Transverse colon (tissue), 4 donors: ENCODE measurements around the gene ZBTB7C. TPM values are rescaled to one million over a fixed set of nuclear protein-coding genes. Genes with fewer than 3 reads are reported as not detected.

Experiments
- DNase-seq: peaks from one replicate; pipeline ENCODE4 v3.0.0-alpha.2; 2019
- H3K27ac ChIP-seq, 4 donors: fragments of 200-600 bp; sonication (generic); 2 replicates each; pipeline ENCODE4 v1.5.1; 2016 to 2018; ENCODE audit warnings: inconsistent platforms in 4 of 4
- H3K27me3 ChIP-seq: fragments of 200-600 bp; sonication (generic); 2 replicates; pipeline ENCODE4 v1.5.1; 2017; ENCODE audit warnings: inconsistent platforms
- H3K36me3 ChIP-seq, 4 donors: fragments of 200-600 bp; sonication (generic); 2 replicates each; pipeline ENCODE4 v1.5.1; 2017 to 2019; ENCODE audit warnings: inconsistent platforms in 4 of 4
- H3K4me1 ChIP-seq, 4 donors: fragments of 200-600 bp; sonication (generic); 2 replicates each; pipeline ENCODE4 v1.5.1; 2017 to 2020; ENCODE audit warnings: inconsistent platforms in 4 of 4
- H3K4me3 ChIP-seq, 4 donors: fragments of 200-600 bp; sonication (generic); 1 replicate in 1 of 4; 2 replicates in 3 of 4; pipeline versions ENCODE4 v1.5.1 to v1.6.1; 2017 to 2019; ENCODE audit warnings: inconsistent platforms in 4 of 4
- H3K9me3 ChIP-seq, 2 donors: fragments of 200-600 bp; sonication (generic); 2 replicates each; pipeline ENCODE4 v1.5.1; 2017 to 2019; ENCODE audit warnings: inconsistent platforms in 2 of 2
- EP300 ChIP-seq: sonication (generic); formaldehyde crosslinking; IDR thresholded peaks from one replicate; pipeline ENCODE4 v1.6.1; 2017; ENCODE audit warnings: antibody characterized with exemption, low read depth
- POLR2A ChIP-seq: fragments of 450-650 bp; IDR thresholded peaks from one replicate; pipeline ENCODE4 v1.6.1; 2016; ENCODE audit warnings: antibody characterized with exemption, mild to moderate bottlenecking, moderate library complexity
- POLR2AphosphoS5 ChIP-seq, 3 donors: sonication (generic); formaldehyde crosslinking; IDR thresholded peaks; one replicate each; pipeline ENCODE4 v1.6.1; 2016; ENCODE audit warnings: antibody characterized with exemption in 3 of 3
- WGBS, 2 donors: methylation state at CpG; one replicate each; pipeline ENCODE4 v1.1.5; 2018; ENCODE audit warnings: low coverage in 1 of 2; 5-methylcytosine and 5-hydroxymethylcytosine counted together
- in situ Hi-C, 4 donors: fragments of 200-750 bp; cut with MboI; loops; one replicate each; pipeline versions ENCODE4 v1.15.0 to v1.15.1; 2017; ENCODE audit warnings: low sequenced_read_pairs in 3 of 4, low pct_ligation_motif_present in 1 of 4, low pct_unique_long_range_greater_than_20kb in 1 of 4
- intact Hi-C: fragments of 100-400 bp; cut with DNase I; formaldehyde crosslinking; loops from one replicate; pipeline ENCODE4 v1.15.1; 2023; ENCODE audit warnings: low total_unique reads
- total RNA-seq, 4 donors: library from RNA; depleted of rRNA; stranded (reverse); fragments of >200 nt; gene quantifications; one replicate each; pipeline ENCODE4 v1.1.0, GENCODE V29; 2016
- TF ChIP-seq, protein P1 (sequence below), 5 experiments: fragments of 200-600 bp in 3 of 5; fragments of 450-650 bp in 2 of 5; sonication (generic) in 3 of 5; IDR thresholded peaks; 1 replicate in 2 of 5; 2 replicates in 3 of 5; pipeline ENCODE4 v1.5.1; 2016 to 2017; ENCODE audit warnings: antibody characterized with exemption in 5 of 5, inconsistent platforms in 3 of 5, mild to moderate bottlenecking in 2 of 5, moderate library complexity in 1 of 5

The ZBTB7C gene
- total RNA-seq, 4 donors from 2014 or later = 38.4 to 81.2 (median 47.5) TPM

DNA sequence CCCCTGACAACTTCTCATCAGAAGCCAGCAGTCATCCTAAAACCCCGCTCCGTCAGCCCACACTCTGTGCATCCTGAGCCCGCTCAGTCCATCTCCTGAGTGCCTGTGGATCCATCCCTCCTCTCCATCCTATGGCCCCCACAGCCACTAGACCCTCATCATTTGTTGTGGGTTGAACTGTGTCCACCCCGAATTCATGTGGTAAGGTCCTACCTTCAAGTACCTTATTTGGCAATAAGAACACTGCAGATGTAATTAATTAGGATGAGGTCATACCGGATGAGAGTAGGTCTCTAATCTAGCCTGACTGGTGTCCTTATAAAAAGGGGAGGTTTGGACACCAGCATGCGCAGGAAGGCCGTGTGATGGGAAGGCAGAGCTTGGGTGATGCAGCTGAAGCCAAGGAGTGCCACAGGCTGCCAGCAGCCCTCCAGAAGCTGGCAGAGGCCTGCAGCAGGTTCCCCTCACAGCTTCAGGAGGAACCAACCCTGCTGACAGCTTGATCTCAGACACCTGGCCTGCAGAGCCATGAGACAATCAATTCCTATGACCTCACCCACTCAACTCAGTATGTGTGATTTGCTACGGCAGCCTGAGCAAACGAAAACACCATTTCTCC is 192.4 kb downstream of the ZBTB7C start:
- WGBS, 2 donors = 75 to 85% methylated on average over 6 to 9 of the region's 9 CpGs
- intact Hi-C loops (no loop called here), in situ Hi-C loops (no loop called here)
- H3K27ac ChIP-seq = no peak overlapping the region
- H3K9me3 ChIP-seq = no peaks in the 10 kb centered on the region
- no peak for DNase-seq
- no peaks in the 10 kb centered on the region for H3K4me1 ChIP-seq
- TF ChIP-seq, protein P1, sequence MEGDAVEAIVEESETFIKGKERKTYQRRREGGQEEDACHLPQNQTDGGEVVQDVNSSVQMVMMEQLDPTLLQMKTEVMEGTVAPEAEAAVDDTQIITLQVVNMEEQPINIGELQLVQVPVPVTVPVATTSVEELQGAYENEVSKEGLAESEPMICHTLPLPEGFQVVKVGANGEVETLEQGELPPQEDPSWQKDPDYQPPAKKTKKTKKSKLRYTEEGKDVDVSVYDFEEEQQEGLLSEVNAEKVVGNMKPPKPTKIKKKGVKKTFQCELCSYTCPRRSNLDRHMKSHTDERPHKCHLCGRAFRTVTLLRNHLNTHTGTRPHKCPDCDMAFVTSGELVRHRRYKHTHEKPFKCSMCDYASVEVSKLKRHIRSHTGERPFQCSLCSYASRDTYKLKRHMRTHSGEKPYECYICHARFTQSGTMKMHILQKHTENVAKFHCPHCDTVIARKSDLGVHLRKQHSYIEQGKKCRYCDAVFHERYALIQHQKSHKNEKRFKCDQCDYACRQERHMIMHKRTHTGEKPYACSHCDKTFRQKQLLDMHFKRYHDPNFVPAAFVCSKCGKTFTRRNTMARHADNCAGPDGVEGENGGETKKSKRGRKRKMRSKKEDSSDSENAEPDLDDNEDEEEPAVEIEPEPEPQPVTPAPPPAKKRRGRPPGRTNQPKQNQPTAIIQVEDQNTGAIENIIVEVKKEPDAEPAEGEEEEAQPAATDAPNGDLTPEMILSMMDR (IDR thresholded peaks at IDR 0.05) = no peak
- TF ChIP-seq EP300 (no peak), POLR2A (no peak), POLR2AphosphoS5 (IDR thresholded peaks at IDR 0.05) (no peak)
- H3K4me3 ChIP-seq = no peak overlapping the region
- no peaks in the 10 kb centered on the region for H3K27me3 ChIP-seq
- no peaks in the 10 kb centered on the region for H3K36me3 ChIP-seq

DNA sequence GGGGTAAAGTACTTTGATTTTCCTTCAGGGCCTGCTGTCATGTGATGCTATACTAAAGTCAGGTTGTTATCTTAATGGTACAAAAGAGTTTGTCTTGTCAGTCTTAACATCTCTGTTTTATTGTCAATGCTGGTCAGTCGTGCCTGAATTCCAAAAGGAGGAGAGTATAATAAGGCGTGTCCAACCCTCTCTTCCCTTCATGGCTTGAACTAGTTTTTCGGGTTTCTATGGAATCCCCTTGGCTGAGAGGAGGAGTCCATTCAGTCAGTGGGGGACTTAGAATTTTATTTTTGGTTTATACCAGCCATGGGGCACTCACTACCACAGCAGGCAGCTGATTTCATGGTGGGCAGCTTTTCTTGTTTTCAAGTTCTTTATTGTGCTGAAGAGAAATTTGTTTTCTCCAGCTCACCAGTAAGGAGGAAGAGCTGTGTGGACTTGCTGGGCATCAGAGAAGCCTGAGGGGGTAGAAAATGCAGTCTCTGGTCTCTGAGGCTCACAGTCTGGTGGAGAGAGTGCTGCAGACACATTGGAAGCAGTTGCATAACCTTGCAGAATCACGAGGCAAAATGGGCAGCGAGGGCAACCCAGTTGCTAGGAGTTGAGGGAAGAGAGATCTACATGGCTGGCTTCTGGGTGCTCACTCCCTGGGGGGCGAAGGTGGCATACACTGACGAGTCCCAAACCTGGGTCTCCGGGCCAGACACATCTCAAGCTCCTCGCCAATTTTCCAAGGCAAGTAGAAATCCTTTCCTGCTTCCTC is 193.1 kb downstream of the ZBTB7C start:
- Histone ChIP-seq H3K36me3 (no peaks in the 10 kb centered on the region), H3K27me3 (no peaks in the 10 kb centered on the region), H3K9me3 (no peaks in the 10 kb centered on the region), H3K4me3 (no peak overlapping the region), H3K4me1 (no peaks in the 10 kb centered on the region), H3K27ac (no peak overlapping the region)
- 59 to 71% methylated on average over 5 to 9 of the region's 9 CpGs for WGBS, 2 donors
- TF ChIP-seq POLR2A = no peak
- in situ Hi-C loops = no loop called here
- no peak for DNase-seq
- intact Hi-C loops = no loop called here

DNA sequence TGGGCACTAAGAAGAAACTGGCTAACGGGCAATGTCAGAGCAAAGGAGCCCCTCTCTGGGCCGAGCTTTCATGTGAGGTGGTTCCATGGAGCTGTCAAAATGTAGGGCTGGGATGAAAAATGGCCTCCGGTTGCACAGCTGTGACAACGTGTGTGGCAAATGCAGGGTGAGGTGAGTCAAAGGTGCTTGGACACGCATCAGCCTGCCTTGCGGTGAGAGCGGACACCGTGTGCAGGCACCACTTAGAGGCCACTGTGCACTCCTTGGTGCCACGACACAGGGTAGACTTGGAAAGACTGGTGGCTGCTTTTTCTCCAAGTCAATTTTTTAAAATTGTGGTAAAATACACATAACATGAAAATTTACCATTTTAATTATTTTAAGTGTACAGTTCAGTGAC is 195.4 kb downstream of the ZBTB7C start:
- TF ChIP-seq EP300 (no peak), POLR2AphosphoS5 (IDR thresholded peaks at IDR 0.05) (no peak), POLR2A (no peak)
- TF ChIP-seq, protein P1 (IDR thresholded peaks at IDR 0.05) = no peak

DNA sequence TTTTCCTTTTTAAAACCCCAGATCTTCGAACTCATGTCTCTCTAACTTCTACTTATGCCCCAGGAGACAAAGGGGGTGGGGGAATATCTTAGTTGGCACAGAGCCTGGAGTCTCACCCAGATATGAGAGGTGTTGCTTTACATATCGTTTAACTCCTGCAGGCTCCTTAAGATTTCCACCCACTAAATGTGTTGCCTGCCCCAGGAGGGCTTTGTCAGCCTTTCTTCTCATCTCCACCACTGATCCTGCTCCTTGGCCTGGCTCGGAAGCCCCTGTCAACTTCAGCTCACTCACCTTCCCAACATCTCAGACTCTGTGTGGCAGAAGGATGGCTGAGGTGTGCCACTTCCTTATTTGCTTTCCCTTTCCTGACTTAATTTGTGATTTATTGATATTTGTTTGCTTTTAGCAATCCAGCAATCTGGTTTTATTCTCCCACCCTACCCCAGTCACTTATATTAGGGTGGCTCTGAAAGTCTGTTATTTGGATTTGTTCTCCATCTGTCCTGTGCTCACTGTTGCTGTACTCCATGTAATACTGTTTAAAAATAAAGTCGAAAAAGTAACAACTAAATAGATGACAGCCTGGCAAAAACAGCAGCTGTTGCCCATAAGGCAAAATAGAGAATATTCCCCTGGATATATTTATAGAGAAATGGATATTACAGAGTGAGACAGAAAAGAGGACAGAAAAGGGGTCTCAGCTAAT is 200.6 kb downstream of the ZBTB7C start:
- no peaks in the 10 kb centered on the region for H3K27me3 ChIP-seq
- H3K4me1 ChIP-seq = peaks cover 0 to 11% (median 3%) of the 10 kb centered on the region in 4 donors
- H3K4me3 ChIP-seq = no peak overlapping the region
- H3K9me3 ChIP-seq = no peaks in the 10 kb centered on the region
- TF ChIP-seq EP300 (no peak), POLR2AphosphoS5 (IDR thresholded peaks at IDR 0.05) (no peak), POLR2A (no peak)
- TF ChIP-seq, protein P1 (IDR thresholded peaks at IDR 0.05) = no peak
- DNase-seq = no peak
- intact Hi-C loops = no loop called here
- in situ Hi-C loops = no loop called here
- 26 to 37% methylated on average over 4 of the region's 4 CpGs for WGBS, 2 donors
- no peak overlapping the region for H3K27ac ChIP-seq
- H3K36me3 ChIP-seq = no peaks in the 10 kb centered on the region

More for the DNA sequence above, 195.4 kb downstream of the ZBTB7C start:
- no peaks in the 10 kb centered on the region for H3K9me3 ChIP-seq
- H3K27ac ChIP-seq = no peak overlapping the region
- DNase-seq = no peak
- intact Hi-C loops (no loop called here), in situ Hi-C loops (no loop called here)
- 86% methylated on average over 9 of the region's 9 CpGs; no CpG with 5 or more reads in 1 of the 2 donors for WGBS, 2 donors
- peaks cover 0 to 3% (median 0%) of the 10 kb centered on the region in 4 donors for H3K4me1 ChIP-seq
- no peak overlapping the region for H3K4me3 ChIP-seq
- no peaks in the 10 kb centered on the region for H3K27me3 ChIP-seq
- H3K36me3 ChIP-seq = no peaks in the 10 kb centered on the region
